Bronchial epithelial cell (primary cell): ENCODE results near the gene WDFY4. TPM values are rescaled to one million over a fixed set of nuclear protein-coding genes. Genes with fewer than 3 reads are reported as not detected.

Experiments
- DNase-seq: peaks from one replicate; pipeline ENCODE4 v3.0.0-alpha.2; 2010; ENCODE audit warnings: low read depth
- FAIRE-seq: peaks from 2 replicates; lab custom pipeline; 2011; peaks lifted over from hg19 to GRCh38; lab: Jason Lieb, UNC
- H3K27me3 ChIP-seq: 2 replicates; pipeline ENCODE4 v1.5.1; 2011; ENCODE audit warnings: low read length; ENCODE audit not compliant: control insufficient read depth, insufficient read depth
- H3K36me3 ChIP-seq: 2 replicates; pipeline ENCODE4 v1.5.1; 2011; ENCODE audit warnings: low read length; ENCODE audit not compliant: control insufficient read depth, insufficient read depth
- H3K4me3 ChIP-seq: 2 replicates; pipeline ENCODE4 v1.5.1; 2011; ENCODE audit warnings: mild to moderate bottlenecking, low read depth, low read length, control low read depth
- total RNA-seq: library from RNA; depleted of rRNA; stranded (reverse); fragments of >200 nt; gene quantifications from 2 replicates; pipeline ENCODE4 v1.2.1, GENCODE V29; 2014
- TF ChIP-seq, protein P1 (sequence below): IDR thresholded peaks from 2 replicates; pipeline ENCODE4 v1.5.1; 2011; ENCODE audit warnings: mild to moderate bottlenecking, moderate library complexity, low read length, control low read depth, inconsistent platforms; ENCODE audit not compliant: insufficient read depth, severe bottlenecking

The WDFY4 gene
- total RNA-seq, 1 donor from 2014 or later: under 0.01 TPM

DNA sequence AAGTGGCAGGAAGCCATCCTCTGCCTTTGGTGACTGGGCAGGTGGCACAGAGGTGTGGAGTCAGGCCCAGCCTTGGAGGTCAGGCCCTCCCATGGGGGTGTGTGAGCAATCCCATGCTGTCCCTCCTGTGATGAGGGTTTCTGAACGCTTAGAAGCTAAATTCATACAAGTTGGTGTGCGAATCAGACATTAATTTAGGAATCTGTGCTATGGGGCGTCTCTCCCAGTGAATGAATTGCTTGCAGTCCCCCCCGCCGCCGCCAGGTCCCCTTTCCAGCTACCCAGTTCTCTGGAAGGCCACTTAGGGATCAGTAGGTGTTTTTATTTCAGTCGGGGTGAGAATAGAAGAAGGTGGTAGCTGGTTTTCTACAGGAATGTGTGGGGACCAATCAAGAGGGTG is 217.4 kb downstream of the WDFY4 start:
- TF ChIP-seq, protein P1, sequence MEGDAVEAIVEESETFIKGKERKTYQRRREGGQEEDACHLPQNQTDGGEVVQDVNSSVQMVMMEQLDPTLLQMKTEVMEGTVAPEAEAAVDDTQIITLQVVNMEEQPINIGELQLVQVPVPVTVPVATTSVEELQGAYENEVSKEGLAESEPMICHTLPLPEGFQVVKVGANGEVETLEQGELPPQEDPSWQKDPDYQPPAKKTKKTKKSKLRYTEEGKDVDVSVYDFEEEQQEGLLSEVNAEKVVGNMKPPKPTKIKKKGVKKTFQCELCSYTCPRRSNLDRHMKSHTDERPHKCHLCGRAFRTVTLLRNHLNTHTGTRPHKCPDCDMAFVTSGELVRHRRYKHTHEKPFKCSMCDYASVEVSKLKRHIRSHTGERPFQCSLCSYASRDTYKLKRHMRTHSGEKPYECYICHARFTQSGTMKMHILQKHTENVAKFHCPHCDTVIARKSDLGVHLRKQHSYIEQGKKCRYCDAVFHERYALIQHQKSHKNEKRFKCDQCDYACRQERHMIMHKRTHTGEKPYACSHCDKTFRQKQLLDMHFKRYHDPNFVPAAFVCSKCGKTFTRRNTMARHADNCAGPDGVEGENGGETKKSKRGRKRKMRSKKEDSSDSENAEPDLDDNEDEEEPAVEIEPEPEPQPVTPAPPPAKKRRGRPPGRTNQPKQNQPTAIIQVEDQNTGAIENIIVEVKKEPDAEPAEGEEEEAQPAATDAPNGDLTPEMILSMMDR: no peak
- H3K27me3 ChIP-seq: no peaks in the 10 kb centered on the region
- FAIRE-seq (no peak), DNase-seq (no peak)
- no peaks in the 10 kb centered on the region for H3K36me3 ChIP-seq
- no peak overlapping the region for H3K4me3 ChIP-seq

GRCh38 chr10:48903151-48903550 is 218.5 kb downstream of the WDFY4 start:
- TF ChIP-seq, protein P1: no peak
- no peak overlapping the region for H3K4me3 ChIP-seq
- no peaks in the 10 kb centered on the region for H3K36me3 ChIP-seq
- DNase-seq (no peak), FAIRE-seq (no peak)
- no peaks in the 10 kb centered on the region for H3K27me3 ChIP-seq

GRCh38 chr10:48904861-48905260 is 220.2 kb downstream of the WDFY4 start:
- FAIRE-seq: no peak

GRCh38 chr10:48905311-48905710 is 220.6 kb downstream of the WDFY4 start:
- Histone ChIP-seq H3K36me3 (no peaks in the 10 kb centered on the region), H3K4me3 (no peak overlapping the region), H3K27me3 (no peaks in the 10 kb centered on the region)
- no peak for DNase-seq
- TF ChIP-seq, protein P1: no peak
- FAIRE-seq: no peak

More at GRCh38 chr10:48904861-48905260, 220.2 kb downstream of the WDFY4 start:
- no peak for DNase-seq
- Histone ChIP-seq H3K4me3 (no peak overlapping the region), H3K27me3 (no peaks in the 10 kb centered on the region), H3K36me3 (no peaks in the 10 kb centered on the region)
- TF ChIP-seq, protein P1: no peak

DNA sequence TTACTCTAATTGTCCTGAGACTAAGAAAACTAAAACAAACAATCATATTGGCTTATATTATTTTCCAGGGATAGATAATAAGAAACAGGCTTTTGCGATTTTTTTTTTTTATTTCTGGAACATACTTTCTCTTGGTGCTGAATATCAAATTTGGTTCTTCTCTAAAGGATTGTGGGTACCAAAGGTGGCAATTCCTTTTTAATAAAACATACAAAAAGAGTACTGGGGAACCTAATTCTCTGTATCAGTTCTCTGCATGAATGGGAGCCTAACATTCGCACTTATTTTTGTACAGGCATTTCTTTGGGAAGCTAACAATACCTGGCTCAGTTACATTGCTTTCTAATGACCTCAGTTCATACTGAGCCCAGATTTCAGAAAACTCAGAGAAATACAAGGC is 222.2 kb downstream of the WDFY4 start:
- Histone ChIP-seq H3K36me3 (no peaks in the 10 kb centered on the region), H3K4me3 (no peak overlapping the region), H3K27me3 (no peaks in the 10 kb centered on the region)
- DNase-seq (no peak), FAIRE-seq (no peak)
- TF ChIP-seq, protein P1: no peak

DNA sequence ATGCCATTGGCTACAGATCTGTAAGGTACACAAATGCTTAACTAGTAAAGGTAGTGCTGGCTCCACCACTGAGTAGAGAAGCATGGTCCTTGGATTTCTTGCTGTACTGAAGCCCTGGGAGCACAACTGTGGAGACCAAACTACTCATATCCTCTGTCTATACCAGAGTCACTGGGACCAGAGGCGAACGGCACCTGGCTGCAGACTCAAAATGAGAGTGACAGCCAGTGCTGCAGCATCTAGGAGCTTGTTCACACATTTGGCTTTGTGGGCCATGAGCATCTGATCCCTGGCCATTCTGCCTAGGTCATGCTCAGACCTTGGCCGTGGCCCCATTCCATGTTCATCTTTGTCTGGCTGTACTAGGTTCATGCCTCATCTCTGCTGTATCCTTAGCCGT is 223.1 kb downstream of the WDFY4 start:
- no peak for DNase-seq
- FAIRE-seq: no peak
- Histone ChIP-seq H3K27me3 (no peaks in the 10 kb centered on the region), H3K4me3 (no peak overlapping the region), H3K36me3 (no peaks in the 10 kb centered on the region)
- TF ChIP-seq, protein P1: no peak
